Keratinocyte (primary cell): ENCODE measurements around the gene CNN2.

ENCODE experiments used
- CTCF ChIP-seq, 3 experiments: IDR thresholded peaks in 1 of 3; conservative IDR thresholded peaks in 1 of 3; optimal IDR thresholded peaks in 1 of 3; 2 replicates in 2 of 3; 3 replicates in 1 of 3; pipeline versions ENCODE3 to v1.5.1; 2011; ENCODE audit warnings: low read length in 3 of 3, mild to moderate bottlenecking in 3 of 3, moderate library complexity in 2 of 3, control low read depth in 1 of 3, inconsistent platforms in 1 of 3; ENCODE audit not compliant: insufficient read depth in 2 of 3; ENCODE audit errors: extremely low read depth in 1 of 3
- EZH2 ChIP-seq: IDR thresholded peaks from one replicate; pipeline ENCODE4 v1.6.1; 2012; ENCODE audit warnings: inconsistent platforms, mild to moderate bottlenecking, low read length, moderate library complexity

- TF ChIP-seq EZH2 (no peak), CTCF (optimal IDR thresholded peaks at IDR 0.05 in 1 of 3, IDR thresholded peaks at IDR 0.05 in 1 of 3, conservative IDR thresholded peaks at IDR 0.05 in 1 of 3; ENCODE audit: extremely low read depth in 1 of 3, insufficient read depth in 2 of 3, low read length in 3 of 3) (peak; percentile 50 to 89 (median 85))
Measured at GRCh38 chr19:1064661-1065605, 38.5 kb downstream of the CNN2 start.
